NCI-H2029 treated with DMSO at 0.1 percent for 48 hours (cell line): ENCODE data around the gene ITPK1.

Source experiments
- DNase-seq: peaks from one replicate; lab custom pipeline; 2025; lab: John Stamatoyannopoulos, UW

ITPK1 gene

GRCh38 chr14:93059917-93060545 is 55.7 kb downstream of the ITPK1 start:
- DNase-seq = no peak

- no peak for DNase-seq
Measured at GRCh38 chr14:93059260-93059659, 56.5 kb downstream of the ITPK1 start.

GRCh38 chr14:93057586-93058280 is 58.0 kb downstream of the ITPK1 start:
- no peak for DNase-seq

GRCh38 chr14:93056840-93057585 is 58.7 kb downstream of the ITPK1 start:
- no peak for DNase-seq

- no peak for DNase-seq
Measured at GRCh38 chr14:93056166-93056839, 59.4 kb downstream of the ITPK1 start.

- DNase-seq = no peak
Measured at GRCh38 chr14:93055651-93056115, 60.0 kb downstream of the ITPK1 start.

- DNase-seq = no peak
Measured at GRCh38 chr14:93054876-93055275, 60.8 kb downstream of the ITPK1 start.

GRCh38 chr14:93054006-93054405 is 61.7 kb downstream of the ITPK1 start:
- no peak for DNase-seq

GRCh38 chr14:93051600-93052546 is 63.9 kb downstream of the ITPK1 start:
- no peak for DNase-seq

- no peak for DNase-seq
Measured at GRCh38 chr14:93050761-93051160, 65.0 kb downstream of the ITPK1 start.

- DNase-seq = no peak
Measured at GRCh38 chr14:93049867-93050331, 65.8 kb downstream of the ITPK1 start.

GRCh38 chr14:93049315-93049714 is 66.4 kb downstream of the ITPK1 start:
- DNase-seq = no peak

GRCh38 chr14:93048843-93049242 is 66.9 kb downstream of the ITPK1 start:
- DNase-seq = no peak

- no peak for DNase-seq
Measured at GRCh38 chr14:93047661-93048060, 68.1 kb downstream of the ITPK1 start.

GRCh38 chr14:93047157-93047556 is 68.6 kb downstream of the ITPK1 start:
- DNase-seq = no peak

- DNase-seq = no peak
Measured at GRCh38 chr14:93046705-93047050, 69.0 kb downstream of the ITPK1 start.

- DNase-seq = no peak
Measured at GRCh38 chr14:93045965-93046704, 69.6 kb downstream of the ITPK1 start.

- no peak for DNase-seq
Measured at GRCh38 chr14:93045211-93045674, 70.5 kb downstream of the ITPK1 start.

GRCh38 chr14:93044556-93044955 is 71.2 kb downstream of the ITPK1 start:
- DNase-seq = no peak

- DNase-seq = no peak
Measured at GRCh38 chr14:93044121-93044520, 71.6 kb downstream of the ITPK1 start.
